Hematopoietic multipotent progenitor cell treated with erythropoietin and hydrocortisone succinate and interleukin-3 and kit ligand, for 8 days (in vitro differentiated cells): ENCODE measurements around the gene NPBWR2.

ENCODE experiments used
- DNase-seq: peaks from one replicate; pipeline ENCODE4 v3.0.0-alpha.2; 2015

The NPBWR2 gene

DNA sequence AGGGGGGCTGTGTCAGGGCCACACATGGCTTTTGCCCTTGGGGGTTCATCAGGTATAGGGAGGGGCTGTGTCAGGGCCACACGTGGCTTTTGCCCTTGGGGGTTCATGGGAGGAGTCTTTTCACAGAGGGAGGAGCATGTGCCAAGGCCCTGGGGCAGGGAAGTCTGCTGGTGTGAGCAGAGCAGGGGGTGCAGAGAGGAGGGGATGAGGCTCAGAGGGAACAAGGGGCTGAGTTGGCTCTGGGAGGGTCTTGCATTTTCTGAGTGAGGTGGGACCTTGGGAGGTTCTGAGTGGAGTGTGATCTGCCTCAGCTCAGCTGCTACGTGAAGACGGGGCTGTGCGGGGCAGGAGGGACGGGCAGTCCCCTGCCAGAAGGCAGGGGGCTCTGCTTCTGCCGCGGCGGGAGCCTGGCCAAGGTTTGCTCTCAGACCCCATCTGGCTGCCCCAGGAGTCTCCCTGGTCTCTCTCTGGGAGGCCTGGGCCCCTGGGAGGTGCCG is 51.9 kb downstream of the NPBWR2 start:
- DNase-seq: no peak

- DNase-seq: peak; percentile 44
Measured at GRCh38 chr20:64053841-64054661, 53.3 kb downstream of the NPBWR2 start.
